ENCODE measurements around the gene EXT2.

The EXT2 gene

GRCh38 chr11:44174842-44175241 lies 79.4 kb downstream of the EXT2 start:
- DNase-seq: no peak

- DNase-seq: no peak
These were observed 81.2 kb downstream of the EXT2 start for GRCh38 chr11:44176546-44177213.

- no peak for DNase-seq
These were observed 82.4 kb downstream of the EXT2 start for GRCh38 chr11:44177905-44178304.

- DNase-seq: no peak
These were observed 82.9 kb downstream of the EXT2 start for GRCh38 chr11:44178381-44178780.

- no peak for DNase-seq
These were observed 83.7 kb downstream of the EXT2 start for GRCh38 chr11:44179173-44179572.

GRCh38 chr11:44180107-44180506 lies 84.6 kb downstream of the EXT2 start:
- DNase-seq: no peak

- DNase-seq: no peak
These were observed 90.0 kb downstream of the EXT2 start for GRCh38 chr11:44185522-44185921.

- DNase-seq: no peak
These were observed 90.9 kb downstream of the EXT2 start for GRCh38 chr11:44186321-44186930.

GRCh38 chr11:44188643-44189042 lies 93.2 kb downstream of the EXT2 start:
- DNase-seq: no peak

GRCh38 chr11:44189986-44190882 lies 94.8 kb downstream of the EXT2 start:
- no peak for DNase-seq

- no peak for DNase-seq
These were observed 95.4 kb downstream of the EXT2 start for GRCh38 chr11:44190883-44191230.

GRCh38 chr11:44191322-44192016 lies 96.0 kb downstream of the EXT2 start:
- no peak for DNase-seq

GRCh38 chr11:44192017-44192385 lies 96.5 kb downstream of the EXT2 start:
- no peak for DNase-seq

GRCh38 chr11:44192462-44193100 lies 97.1 kb downstream of the EXT2 start:
- DNase-seq: no peak

- DNase-seq: no peak
These were observed 98.4 kb downstream of the EXT2 start for GRCh38 chr11:44193856-44194255.

- DNase-seq: no peak
These were observed 102.8 kb downstream of the EXT2 start for GRCh38 chr11:44198146-44198724.

- DNase-seq: no peak
These were observed 103.8 kb downstream of the EXT2 start for GRCh38 chr11:44199298-44199697.

GRCh38 chr11:44199816-44200215 lies 104.3 kb downstream of the EXT2 start:
- DNase-seq: no peak

GRCh38 chr11:44203270-44204043 lies 108.0 kb downstream of the EXT2 start:
- DNase-seq: no peak

GRCh38 chr11:44205352-44205751 lies 109.9 kb downstream of the EXT2 start:
- DNase-seq: no peak

- no peak for DNase-seq
These were observed 110.4 kb downstream of the EXT2 start for GRCh38 chr11:44205836-44206235.

GRCh38 chr11:44207292-44207691 lies 111.8 kb downstream of the EXT2 start:
- DNase-seq: no peak
